Activated T-helper 2 cell treated with anti-CD3 and anti-CD28 coated beads, Interferon-gamma antibody, Interleukin-2, Interleukin-4, amounts not matched to agents 10 μg/mL and 5 μg/mL and 100 μg/mL, durations not matched to agents 14 hours and 24 hours and 36 hours (primary cell): ENCODE measurements around the gene NEIL1. TPM values are rescaled to one million over a fixed set of nuclear protein-coding genes. Genes with fewer than 3 reads are reported as not detected.

Experiments
- DNase-seq: peaks from one replicate; pipeline ENCODE4 v3.0.0; 2021; ENCODE audit warnings: low spot score
- H3K27ac Mint-ChIP-seq: one replicate; pipeline ENCODE4 v1.8.0; 2021; ENCODE audit warnings: mixed read lengths
- H3K27me3 Mint-ChIP-seq: one replicate; pipeline ENCODE4 v1.8.0; 2021; ENCODE audit warnings: low read depth, mixed read lengths
- H3K36me3 Mint-ChIP-seq: one replicate; pipeline ENCODE4 v1.8.0; 2021; ENCODE audit warnings: low read depth, mixed read lengths
- H3K4me1 Mint-ChIP-seq: one replicate; pipeline ENCODE4 v1.8.0; 2021; ENCODE audit warnings: low read depth, mixed read lengths
- H3K4me3 Mint-ChIP-seq: one replicate; pipeline ENCODE4 v1.8.0; 2021; ENCODE audit warnings: low read depth, mild to moderate bottlenecking, moderate library complexity, mixed read lengths
- H3K9me3 Mint-ChIP-seq: one replicate; pipeline ENCODE4 v1.8.0; 2021; ENCODE audit warnings: mixed read lengths
- intact Hi-C: fragments of 100-400 bp; cut with micrococcal nuclease; formaldehyde crosslinking; loops from one replicate; pipeline ENCODE4 v1.15.1; 2023
- total RNA-seq: library from RNA; stranded (reverse); gene quantifications from 2 replicates; pipeline ENCODE4 v1.2.3, GENCODE V29; 2022

The NEIL1 gene
- total RNA-seq, 1 donor from 2014 or later = 1.5 TPM

DNA sequence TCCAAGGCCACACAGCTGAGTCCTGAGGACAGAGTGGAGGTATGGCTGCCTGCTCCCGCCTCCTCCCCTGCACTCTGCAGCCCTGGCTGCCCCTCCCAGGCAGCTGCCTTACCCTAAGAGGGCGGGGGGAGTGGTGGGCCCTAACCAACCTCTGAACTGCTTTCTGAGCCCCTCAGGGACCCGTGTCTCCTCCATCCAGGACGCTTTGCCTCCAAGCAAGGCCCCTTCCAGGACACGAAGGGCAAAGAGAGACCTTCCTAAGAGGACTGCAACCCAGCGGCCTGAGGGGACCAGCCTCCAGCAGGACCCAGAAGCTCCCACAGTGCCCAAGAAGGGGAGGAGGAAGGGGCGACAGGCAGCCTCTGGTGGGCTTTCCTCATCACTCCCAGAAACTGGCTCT, 7.6 kb downstream of the NEIL1 start:
- Mint-ChIP-seq H3K27ac (no peak overlapping the region), H3K4me1 (peaks cover 11% of the 10 kb centered on the region)
- DNase-seq = no peak

GRCh38 chr15:75355369-75355768, 8.5 kb downstream of the NEIL1 start:
- intact Hi-C loops = no loop called here
- Mint-ChIP-seq H3K9me3 (peaks cover under 1% of the 10 kb centered on the region), H3K4me3 (no peak overlapping the region), H3K27me3 (no peaks in the 10 kb centered on the region), H3K36me3 (peaks cover 25% of the 10 kb centered on the region), H3K4me1 (peaks cover 2% of the 10 kb centered on the region), H3K27ac (no peak overlapping the region)
- no peak for DNase-seq

More for the DNA sequence above, 7.6 kb downstream of the NEIL1 start:
- intact Hi-C loops = no loop called here
- Mint-ChIP-seq H3K9me3 (peaks cover 10% of the 10 kb centered on the region), H3K4me3 (no peak overlapping the region), H3K27me3 (no peaks in the 10 kb centered on the region), H3K36me3 (peaks cover 31% of the 10 kb centered on the region)

DNA sequence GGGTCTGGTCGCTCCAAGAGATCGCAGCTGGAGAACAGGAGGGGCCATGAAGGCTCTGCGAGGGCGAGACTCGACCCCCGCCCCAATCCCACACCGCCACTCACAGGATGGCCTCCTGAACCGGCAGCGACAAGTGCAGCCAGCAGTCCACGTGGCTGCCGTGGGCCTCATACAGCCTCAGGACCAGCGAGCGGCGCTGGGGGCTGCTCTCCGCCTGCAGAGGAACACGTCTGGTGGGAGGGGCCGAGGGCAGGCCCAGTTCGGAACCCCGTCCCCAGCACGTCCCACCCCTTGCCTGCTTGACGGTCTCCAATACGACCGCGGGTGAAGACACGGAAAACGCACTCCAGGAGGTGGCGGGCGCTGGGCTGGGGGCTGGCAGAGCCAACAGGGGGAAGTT, 9.2 kb downstream of the NEIL1 start:
- Mint-ChIP-seq H3K27ac (no peak overlapping the region), H3K4me1 (no peaks in the 10 kb centered on the region), H3K9me3 (no peaks in the 10 kb centered on the region), H3K27me3 (no peaks in the 10 kb centered on the region), H3K4me3 (no peak overlapping the region), H3K36me3 (peaks cover 20% of the 10 kb centered on the region)
- DNase-seq = no peak
- intact Hi-C loops = no loop called here

- H3K27me3 Mint-ChIP-seq = no peaks in the 10 kb centered on the region
- DNase-seq = no peak
- no peak overlapping the region for H3K4me3 Mint-ChIP-seq
- peaks cover 19% of the 10 kb centered on the region for H3K36me3 Mint-ChIP-seq
- H3K9me3 Mint-ChIP-seq = no peaks in the 10 kb centered on the region
- H3K27ac Mint-ChIP-seq = no peak overlapping the region
- intact Hi-C loops = no loop called here
- H3K4me1 Mint-ChIP-seq = no peaks in the 10 kb centered on the region
Observed at GRCh38 chr15:75356517-75356916, 9.7 kb downstream of the NEIL1 start.

DNA sequence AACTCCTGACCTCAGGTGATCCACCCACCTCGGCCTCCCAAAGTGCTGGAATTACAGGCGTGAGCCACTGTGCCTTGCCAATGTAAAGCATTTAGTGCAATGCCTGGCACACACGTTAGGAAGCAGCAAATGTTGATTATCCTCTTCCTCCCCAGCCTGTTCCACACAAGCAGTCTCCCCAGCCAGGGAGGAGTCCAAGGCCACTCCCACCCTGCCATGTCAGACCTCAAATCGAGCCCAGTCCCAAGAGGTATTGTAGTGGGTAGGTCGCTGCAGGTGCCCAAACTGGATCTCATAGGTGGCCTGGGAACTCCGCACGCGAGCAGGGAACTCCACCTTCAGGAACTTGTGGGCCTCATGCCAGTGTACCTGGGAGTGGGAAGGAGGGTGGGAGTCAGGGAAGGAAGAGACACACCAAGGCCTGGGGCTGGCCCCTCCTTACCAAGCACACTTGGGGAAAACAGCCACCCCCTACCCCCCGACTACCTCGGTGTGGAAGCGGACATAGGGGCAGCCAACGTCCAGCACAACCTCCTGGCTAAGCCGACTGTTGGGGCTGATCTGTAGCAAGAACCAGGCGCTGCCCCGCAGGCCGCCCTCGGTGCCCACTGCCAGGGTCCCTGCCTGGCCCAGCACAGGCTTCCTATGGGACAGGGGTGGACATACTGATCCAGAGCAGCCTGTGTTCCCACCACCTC, 11.3 kb downstream of the NEIL1 start:
- intact Hi-C loops = no loop called here
- no peak for DNase-seq
- Mint-ChIP-seq H3K27ac (no peak overlapping the region), H3K36me3 (peaks cover 16% of the 10 kb centered on the region), H3K9me3 (no peaks in the 10 kb centered on the region), H3K4me1 (no peaks in the 10 kb centered on the region), H3K4me3 (no peak overlapping the region), H3K27me3 (no peaks in the 10 kb centered on the region)

DNA sequence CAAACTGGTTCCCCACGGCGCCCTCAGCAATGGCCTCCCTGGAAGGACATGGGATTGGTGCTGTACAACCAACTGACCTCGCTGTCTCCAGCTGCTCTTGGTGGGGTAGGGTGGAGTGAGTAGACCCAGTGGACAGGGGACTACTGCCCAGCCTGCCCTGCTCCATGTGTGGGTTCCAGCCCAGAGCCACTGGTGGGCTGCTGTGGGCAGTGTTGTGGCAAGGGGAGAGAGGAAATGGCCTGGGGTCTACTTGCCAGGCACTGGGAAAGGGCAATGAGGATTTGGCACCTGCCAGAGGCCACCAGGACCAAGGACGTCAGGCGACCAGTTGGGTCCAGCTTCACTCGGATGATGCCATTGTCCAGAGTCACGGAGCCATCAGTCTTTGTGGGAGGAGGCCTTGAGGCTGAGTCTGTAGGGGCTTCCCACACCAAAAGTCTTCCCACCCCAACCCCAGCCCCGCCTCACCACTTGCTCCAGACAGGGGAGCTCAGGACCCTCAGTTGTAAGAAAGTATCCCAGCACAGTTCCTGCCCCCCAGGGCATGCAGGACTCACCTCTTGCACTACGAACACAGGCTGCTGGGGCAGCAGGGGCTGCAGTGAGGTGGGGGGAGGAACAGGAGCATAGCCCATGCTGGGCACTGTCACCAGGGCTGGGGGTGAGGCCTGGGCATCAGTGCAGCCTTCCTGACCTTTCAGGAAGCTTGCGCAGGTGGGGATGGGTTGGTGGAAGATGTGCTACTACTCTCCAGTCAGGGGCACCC, 12.1 kb downstream of the NEIL1 start:
- H3K4me1 Mint-ChIP-seq = no peaks in the 10 kb centered on the region
- H3K36me3 Mint-ChIP-seq = peaks cover 22% of the 10 kb centered on the region
- H3K27me3 Mint-ChIP-seq = no peaks in the 10 kb centered on the region
- intact Hi-C loops = no loop called here
- no peak for DNase-seq
- no peaks in the 10 kb centered on the region for H3K9me3 Mint-ChIP-seq
- H3K27ac Mint-ChIP-seq = no peak overlapping the region
- no peak overlapping the region for H3K4me3 Mint-ChIP-seq

- no peak overlapping the region for H3K27ac Mint-ChIP-seq
Observed at GRCh38 chr15:75359537-75360250, 12.9 kb downstream of the NEIL1 start.

DNA sequence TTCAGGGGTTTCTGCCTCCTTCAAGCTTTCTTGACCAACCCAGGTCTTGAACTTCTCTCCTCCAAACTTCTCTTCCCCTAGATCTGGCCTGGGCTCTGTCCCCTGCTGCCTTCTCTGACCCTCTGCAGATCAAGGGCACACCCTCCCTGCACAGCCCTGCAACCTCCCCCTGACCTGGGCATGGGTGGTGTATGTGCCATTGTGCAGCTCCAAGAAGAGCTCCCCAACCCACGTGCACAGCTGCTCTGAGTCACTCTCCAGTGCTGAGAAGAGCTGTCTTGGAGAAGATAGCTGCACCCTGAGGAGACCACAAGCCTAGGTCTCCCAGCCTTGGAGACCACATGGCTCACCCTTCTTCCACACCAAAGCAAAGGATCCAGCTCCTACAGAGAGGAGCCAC, 13.6 kb downstream of the NEIL1 start:
- H3K4me1 Mint-ChIP-seq = no peaks in the 10 kb centered on the region
- no peaks in the 10 kb centered on the region for H3K9me3 Mint-ChIP-seq
- no peak for DNase-seq
- no peak overlapping the region for H3K27ac Mint-ChIP-seq
- peaks cover 31% of the 10 kb centered on the region for H3K36me3 Mint-ChIP-seq
- intact Hi-C loops = no loop called here
- no peaks in the 10 kb centered on the region for H3K27me3 Mint-ChIP-seq
- H3K4me3 Mint-ChIP-seq = no peak overlapping the region

More at GRCh38 chr15:75359537-75360250, 12.9 kb downstream of the NEIL1 start:
- H3K9me3 Mint-ChIP-seq = no peaks in the 10 kb centered on the region
- no peaks in the 10 kb centered on the region for H3K27me3 Mint-ChIP-seq
- intact Hi-C loops = no loop called here
- peaks cover 27% of the 10 kb centered on the region for H3K36me3 Mint-ChIP-seq
- no peak overlapping the region for H3K4me3 Mint-ChIP-seq
- no peak for DNase-seq
- H3K4me1 Mint-ChIP-seq = no peaks in the 10 kb centered on the region

GRCh38 chr15:75360856-75361255, 14.0 kb downstream of the NEIL1 start:
- Mint-ChIP-seq H3K4me3 (no peak overlapping the region), H3K27me3 (no peaks in the 10 kb centered on the region), H3K27ac (no peak overlapping the region), H3K4me1 (no peaks in the 10 kb centered on the region), H3K36me3 (peaks cover 35% of the 10 kb centered on the region), H3K9me3 (no peaks in the 10 kb centered on the region)
- intact Hi-C loops = no loop called here
- DNase-seq = no peak

- no peaks in the 10 kb centered on the region for H3K9me3 Mint-ChIP-seq
- H3K36me3 Mint-ChIP-seq = peaks cover 40% of the 10 kb centered on the region
- H3K27ac Mint-ChIP-seq = no peak overlapping the region
- H3K27me3 Mint-ChIP-seq = no peaks in the 10 kb centered on the region
- no peaks in the 10 kb centered on the region for H3K4me1 Mint-ChIP-seq
- no peak overlapping the region for H3K4me3 Mint-ChIP-seq
- intact Hi-C loops = no loop called here
- no peak for DNase-seq
Observed at GRCh38 chr15:75361361-75361988, 14.6 kb downstream of the NEIL1 start.

GRCh38 chr15:75361989-75362641, 15.3 kb downstream of the NEIL1 start:
- DNase-seq = no peak
- Mint-ChIP-seq H3K4me3 (no peak overlapping the region), H3K27me3 (no peaks in the 10 kb centered on the region), H3K4me1 (peaks cover 3% of the 10 kb centered on the region), H3K36me3 (peaks cover 45% of the 10 kb centered on the region), H3K9me3 (no peaks in the 10 kb centered on the region), H3K27ac (no peak overlapping the region)
- intact Hi-C loops = no loop called here

DNA sequence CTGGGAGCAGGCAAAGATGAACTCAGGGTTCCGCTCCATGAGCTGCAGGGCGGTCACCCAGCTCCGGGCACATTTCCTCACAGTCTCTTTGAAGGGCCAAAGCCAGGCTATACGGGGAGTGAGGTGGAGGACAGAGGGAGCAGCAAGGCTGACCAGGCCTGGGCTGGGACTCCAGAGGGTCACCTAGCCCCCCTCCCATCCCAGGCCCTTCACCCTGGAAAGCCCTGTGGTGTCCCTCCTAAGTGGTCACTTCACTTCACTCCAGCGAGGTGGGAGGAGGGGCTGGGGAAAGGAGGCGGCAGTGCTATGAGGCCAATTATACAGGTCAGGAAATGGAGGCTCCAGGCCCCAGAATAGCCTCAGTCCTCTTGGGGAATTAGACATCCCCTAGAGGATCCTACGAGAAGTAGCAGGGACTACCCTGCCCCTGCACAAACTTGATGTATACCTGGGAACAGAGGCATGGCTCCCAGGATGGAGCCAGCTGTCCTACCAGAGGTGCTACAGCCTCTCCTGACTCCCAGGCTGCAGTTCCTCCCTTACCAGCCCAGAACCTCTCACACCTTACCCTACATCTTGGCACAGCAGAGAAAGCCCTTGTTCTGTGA, 15.9 kb downstream of the NEIL1 start:
- Mint-ChIP-seq H3K27ac (no peak overlapping the region), H3K9me3 (no peaks in the 10 kb centered on the region), H3K4me3 (no peak overlapping the region), H3K4me1 (peaks cover 3% of the 10 kb centered on the region), H3K36me3 (peaks cover 45% of the 10 kb centered on the region), H3K27me3 (no peaks in the 10 kb centered on the region)
- intact Hi-C loops = no loop called here
- DNase-seq = no peak
